Left renal pelvis (tissue), 4 donors: ENCODE results near the gene ENTPD2. TPM values are rescaled to one million over a fixed set of nuclear protein-coding genes. Genes with fewer than 3 reads are reported as not detected.

Source experiments
- DNase-seq, 4 donors: peaks; one replicate each; pipeline ENCODE4 v3.0.0-alpha.2; 2013; ENCODE audit warnings: low read depth in 4 of 4, low spot score in 3 of 4
- polyA plus RNA-seq, 4 donors: library from polyadenylated mRNA; unstranded; fragments of 120-200 nt; gene quantifications; one replicate each; pipeline ENCODE4 v1.2.1, GENCODE V29; 2013; ENCODE audit not compliant: insufficient read length in 4 of 4

Gene ENTPD2
- polyA plus RNA-seq, 4 donors, result 3.2 to 7.5 (median 5.8) TPM

DNA sequence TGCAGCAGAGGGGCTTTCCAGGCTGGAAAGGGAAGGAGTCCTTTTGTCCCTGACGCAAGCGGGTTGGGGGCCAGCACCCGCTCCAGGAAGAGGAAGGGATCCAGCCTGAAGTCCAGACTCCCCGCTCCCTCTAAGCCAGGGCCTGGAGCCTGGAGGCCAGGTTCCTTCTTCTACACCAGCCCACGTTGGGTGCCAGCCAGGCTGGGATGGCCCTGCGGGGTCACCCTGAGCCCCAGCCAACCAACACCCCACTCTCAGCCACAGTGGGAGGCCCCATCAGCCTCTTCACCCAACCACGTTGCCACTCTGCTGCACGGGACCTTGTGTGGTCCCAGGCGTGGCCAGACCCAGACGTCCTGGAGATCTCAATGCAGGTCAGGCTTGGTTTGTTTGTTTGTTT is 21.0 kb downstream of the ENTPD2 start:
- DNase-seq, result no peak

DNA sequence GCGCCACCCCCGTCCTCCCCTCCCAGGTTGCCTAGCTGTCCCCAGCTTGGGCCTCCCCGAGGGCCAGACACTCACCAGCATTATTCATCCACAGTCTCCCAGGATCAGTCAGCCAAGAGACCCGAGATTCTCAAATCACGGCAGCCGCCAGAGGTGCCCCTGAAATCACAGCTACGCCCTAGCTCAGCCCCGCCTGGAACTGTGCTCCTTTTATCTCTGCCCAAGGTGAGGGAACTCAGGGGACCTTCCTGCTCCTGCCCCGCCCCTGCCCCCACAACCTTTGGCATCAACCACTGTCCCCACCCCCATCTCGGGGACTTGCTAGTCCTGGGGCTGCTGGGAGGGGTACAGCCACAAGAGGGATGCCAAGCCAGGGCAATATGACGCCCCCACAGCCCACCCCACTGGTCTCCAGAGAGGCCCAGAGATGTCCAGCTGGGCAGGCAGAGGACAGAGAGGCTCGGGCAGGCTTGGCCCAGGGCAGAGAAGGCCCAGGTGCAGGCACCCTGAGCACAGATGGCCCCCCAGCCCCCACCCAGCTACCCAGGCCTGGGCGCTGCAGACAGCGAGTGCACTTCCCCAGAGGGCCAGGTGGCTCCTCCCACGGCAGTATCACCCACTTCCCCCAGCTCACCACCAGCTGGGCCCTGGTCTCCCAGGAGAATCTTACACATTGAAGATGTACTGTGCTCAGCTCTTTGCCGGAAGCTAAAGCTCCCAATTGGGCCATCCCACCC is 21.8 kb downstream of the ENTPD2 start, which contains the start of gene FUT7:
Gene FUT7, minus strand, starts transcription at position 185 of the 737 bp plus-strand sequence. Its CDS starts 97 bp downstream, at position 88.
- no peak for DNase-seq

DNA sequence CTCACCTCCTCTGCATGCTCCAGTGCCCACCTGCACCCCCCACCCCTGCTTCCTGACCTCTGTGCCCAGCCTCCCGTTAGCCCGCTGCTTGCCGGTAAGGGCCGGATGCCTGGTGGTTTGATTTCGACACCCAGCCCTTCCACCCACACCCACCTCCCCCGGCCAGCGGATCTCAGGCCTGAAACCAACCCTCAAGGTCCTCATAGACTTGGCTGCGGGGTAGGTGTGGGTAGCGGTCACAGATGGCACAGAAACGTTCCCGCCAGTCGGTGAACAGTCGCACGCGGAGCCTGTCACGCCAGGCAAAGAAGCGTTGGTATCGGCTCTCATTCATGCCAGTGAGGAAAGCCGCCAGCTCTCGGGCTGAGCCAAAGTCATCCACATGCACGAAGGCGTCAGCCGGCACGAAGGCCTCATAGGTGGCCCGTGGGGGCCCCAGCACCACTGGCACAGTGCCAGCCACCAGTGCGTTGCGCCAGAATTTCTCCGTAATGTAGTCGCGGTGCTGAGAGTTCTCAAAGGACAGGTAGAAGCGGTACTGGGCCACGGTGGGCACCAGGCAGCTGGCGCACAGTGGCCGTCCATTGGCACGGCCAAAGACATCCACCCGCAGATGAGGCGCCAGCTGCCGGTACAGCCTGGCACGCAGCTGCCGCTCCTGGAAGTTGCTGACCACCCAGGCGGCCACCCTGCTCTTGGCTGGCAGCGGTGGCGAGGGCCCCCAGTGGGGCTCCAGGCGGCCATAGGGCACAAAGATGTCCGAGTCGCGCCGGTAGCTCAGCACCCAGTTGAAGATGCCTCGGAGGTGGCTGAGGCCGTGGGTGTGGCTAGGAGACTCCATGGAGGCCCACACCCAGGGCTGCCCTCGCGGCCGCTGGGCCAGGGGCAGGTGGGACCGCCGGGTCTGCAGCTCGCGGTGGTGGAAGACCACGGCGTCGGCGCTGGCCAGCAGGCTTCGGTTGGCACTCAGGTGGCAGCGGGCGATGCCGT is 23.0 kb downstream of the ENTPD2 start:
- no peak for DNase-seq

- no peak for DNase-seq
These were observed 23.9 kb downstream of the ENTPD2 start for GRCh38 chr9:137030006-137030405.

DNA sequence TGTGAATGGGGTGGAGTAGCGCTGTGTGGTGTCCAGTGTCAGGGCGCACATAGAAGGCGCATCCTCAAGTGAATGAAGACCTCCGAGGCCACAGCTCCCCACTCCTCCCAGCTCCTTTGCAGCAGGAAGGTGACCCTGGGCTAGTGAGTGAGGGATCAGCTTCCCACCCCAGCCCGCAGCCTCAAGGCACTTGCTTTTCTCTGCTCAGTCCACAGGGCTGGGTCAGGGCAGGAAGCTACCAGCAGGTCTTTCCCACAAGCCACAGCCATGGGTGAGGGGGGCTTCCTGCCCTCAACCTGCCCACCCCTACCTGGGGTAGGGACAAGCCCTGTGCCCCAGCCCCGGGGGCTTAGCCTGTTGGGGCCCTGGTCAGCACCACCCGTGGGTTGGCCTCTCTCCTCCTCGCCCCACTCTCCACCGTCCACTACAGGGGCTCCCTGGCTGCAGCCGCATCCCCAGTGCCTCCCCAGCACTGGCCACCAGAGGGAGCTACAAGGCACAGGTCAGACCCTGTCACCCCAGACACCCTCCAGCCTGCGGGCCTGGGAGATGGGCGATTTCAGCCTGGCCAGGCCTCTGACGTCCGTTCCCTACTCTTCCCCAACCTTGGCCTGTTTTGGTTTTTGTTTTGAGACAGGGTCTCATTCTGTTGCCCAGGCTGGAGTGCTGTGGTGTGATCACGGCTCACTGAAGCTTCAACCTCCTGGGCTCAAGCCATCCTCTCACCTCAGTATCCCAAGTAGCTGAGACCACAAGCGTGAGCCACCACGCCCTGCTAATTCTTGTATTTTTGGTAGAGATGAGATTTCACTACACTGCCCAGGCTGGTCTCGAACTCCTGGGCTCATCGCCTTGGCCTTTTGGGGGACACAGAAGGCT is 24.6 kb downstream of the ENTPD2 start:
- DNase-seq, result no peak

DNA sequence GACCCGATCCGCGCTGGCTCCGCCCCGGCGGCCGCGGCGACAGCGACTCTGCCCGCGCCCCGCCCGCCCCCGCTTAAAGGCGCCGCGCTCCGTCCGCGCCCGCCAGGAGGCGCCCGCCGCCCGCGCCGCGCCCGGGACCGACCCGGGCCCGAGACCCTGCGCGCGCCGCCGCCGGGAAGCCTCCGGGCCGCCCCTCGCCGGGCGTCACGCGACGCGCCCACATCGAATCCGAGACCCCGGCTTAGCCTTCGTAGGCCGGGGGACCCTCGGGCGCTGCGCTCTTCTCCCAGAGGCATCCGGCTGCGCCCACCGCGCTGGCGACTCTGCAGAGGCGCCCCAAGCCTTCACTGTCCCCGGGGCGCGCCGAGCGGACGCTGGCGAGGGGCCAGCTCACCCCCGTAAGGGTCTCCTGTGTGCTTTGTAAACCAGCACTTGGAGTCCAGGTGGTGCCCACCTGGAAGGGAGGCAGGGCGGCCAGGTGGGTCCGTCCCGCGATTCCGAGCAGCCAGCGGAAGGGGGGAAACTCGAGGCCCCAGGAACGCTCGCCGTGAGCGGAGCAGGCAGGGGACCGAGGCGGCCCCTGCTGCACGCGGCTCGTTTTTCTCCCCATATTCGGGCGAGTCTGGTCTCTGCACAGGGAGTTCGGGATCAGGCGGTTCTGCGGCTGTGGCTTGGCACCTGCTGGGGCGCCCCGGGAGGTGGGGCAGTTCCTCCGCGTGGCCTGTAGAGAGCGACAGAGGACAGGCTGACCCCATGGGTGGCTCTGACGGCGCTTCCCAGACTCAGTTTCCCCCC is 25.4 kb downstream of the ENTPD2 start:
- no peak for DNase-seq

DNA sequence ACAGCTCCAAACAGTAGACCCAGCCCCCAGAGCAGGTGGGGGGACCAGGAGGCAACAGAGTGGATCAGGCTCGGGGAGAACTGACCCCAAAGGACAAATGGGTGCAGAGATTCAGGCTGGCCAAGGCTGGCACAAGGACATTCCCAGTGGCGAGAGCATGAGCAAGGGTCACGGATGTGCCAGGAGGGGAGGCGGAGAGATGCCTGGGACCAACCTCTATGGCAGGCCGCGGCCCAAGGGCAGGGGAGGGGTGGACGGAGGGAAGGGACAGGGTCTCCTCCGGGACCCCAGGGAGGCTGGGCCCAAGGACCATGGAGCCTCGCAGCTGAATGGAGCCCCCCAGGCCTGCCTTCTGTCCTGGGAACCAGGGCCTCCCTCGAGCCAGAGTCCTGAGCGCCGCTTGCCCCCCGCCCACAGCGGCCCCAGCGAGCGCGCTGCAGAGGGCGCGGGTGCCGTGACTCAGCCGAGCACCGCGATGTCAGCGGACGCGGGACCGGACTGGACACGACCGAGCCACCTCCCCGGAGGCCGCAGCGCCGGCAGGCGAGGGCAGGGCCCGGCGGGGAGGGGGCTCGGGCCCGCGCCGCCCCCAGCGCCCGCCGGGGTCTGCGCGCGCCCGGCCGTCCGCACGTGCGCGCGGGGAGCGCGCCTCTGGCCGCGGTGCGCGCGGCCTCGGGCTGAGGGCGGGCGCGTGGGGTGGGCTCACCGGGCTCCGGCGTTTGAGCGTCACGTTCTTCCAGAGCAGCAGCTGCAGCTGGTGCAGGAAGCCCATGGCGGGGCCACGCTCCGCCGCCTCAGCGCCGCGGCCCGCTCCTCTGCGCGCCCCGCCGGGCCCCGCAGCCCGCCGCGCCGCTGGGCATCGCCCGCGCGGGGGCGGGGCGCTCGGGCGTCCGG is 26.2 kb downstream of the ENTPD2 start, which contains the start of gene ABCA2:
Gene ABCA2, minus strand, starts transcription at position 869 of the 894 bp plus-strand sequence. Its CDS starts 97 bp downstream, at position 772.
- DNase-seq, result no peak

GRCh38 chr9:137026828-137027227 is 27.0 kb downstream of the ENTPD2 start:
- no peak for DNase-seq

DNA sequence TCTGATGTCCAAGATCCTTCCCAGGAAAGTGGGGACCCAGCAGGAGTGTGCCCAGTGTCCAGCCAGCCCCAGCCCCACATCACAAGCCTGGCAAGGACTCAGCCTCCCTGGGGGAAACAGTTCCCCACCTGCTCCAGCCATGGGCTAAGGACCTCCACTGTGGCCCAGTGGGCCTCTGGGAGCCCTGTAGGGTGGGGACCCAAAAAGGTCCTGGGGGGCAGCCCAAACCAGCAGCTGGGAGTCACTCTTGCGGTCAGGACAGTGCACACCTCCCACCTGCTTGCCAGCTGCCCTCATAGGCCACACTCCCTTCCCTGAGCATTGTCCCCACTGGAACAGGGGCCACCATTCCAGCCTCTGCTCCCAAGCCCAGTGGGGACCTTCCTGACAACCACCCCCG is 27.5 kb downstream of the ENTPD2 start:
- no peak for DNase-seq

DNA sequence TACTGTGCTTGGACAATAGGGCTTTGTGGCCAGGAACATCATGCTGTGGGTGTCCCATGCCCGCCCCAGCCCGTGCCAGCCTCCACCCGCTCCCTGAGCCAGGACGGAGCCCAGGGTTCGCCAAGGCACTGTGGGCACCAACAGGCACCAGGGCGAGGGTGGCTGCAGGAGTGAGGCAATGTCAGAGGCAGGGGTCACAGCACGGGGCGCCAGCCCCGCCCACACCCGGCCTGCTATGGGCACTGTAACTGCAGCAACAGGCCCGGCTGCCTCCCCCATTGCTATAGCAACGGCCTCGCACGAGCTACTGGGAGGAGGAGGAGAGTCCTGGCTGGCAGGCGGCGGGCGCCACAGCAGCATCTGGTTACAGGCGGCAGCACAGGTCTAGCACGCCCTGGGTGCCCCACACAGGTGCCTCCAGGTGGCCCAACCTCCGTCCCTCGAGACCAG is 28.3 kb downstream of the ENTPD2 start:
- peak in 3 of 4 donors; percentile 63 to 82 (median 69) for DNase-seq

DNA sequence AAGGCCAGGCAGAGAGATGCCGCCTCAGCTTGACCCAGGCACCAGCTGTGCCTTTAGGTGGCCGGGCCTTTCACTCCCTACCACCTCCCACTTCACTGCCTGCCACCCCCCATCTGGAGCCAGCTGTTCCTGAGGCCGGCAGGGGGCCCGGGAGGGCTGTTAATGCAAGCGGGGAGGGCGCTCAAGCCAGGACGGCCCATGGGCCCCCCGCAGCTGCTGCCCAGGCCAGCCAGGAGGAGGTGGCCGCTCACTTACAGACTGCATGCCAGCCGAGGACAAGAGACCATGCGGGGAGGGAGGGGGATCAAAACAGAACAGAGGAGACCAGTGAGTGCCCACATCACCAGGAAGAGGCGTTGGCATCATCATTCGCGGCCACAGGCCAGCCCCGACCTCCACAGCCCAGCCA is 30.3 kb downstream of the ENTPD2 start:
- no peak for DNase-seq

GRCh38 chr9:137023157-137023556 is 30.7 kb downstream of the ENTPD2 start:
- DNase-seq, result no peak

DNA sequence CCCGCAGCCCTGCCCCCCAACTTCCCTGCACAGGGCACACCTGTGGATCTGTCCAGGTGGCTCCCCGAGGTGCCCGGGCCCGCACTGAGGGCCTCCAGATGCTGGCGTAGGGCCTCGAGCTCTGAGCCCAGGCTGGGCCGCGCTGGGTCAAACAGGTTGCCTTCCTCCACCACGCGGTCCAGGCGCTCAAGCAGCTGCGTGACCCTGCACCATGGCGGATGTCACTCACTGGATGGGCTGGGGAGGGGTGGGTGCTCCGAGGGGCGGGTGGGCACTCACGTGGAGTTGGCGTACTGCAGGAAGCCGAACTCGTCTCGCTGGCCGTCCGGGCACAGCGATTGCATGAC is 31.2 kb downstream of the ENTPD2 start:
- no peak for DNase-seq

DNA sequence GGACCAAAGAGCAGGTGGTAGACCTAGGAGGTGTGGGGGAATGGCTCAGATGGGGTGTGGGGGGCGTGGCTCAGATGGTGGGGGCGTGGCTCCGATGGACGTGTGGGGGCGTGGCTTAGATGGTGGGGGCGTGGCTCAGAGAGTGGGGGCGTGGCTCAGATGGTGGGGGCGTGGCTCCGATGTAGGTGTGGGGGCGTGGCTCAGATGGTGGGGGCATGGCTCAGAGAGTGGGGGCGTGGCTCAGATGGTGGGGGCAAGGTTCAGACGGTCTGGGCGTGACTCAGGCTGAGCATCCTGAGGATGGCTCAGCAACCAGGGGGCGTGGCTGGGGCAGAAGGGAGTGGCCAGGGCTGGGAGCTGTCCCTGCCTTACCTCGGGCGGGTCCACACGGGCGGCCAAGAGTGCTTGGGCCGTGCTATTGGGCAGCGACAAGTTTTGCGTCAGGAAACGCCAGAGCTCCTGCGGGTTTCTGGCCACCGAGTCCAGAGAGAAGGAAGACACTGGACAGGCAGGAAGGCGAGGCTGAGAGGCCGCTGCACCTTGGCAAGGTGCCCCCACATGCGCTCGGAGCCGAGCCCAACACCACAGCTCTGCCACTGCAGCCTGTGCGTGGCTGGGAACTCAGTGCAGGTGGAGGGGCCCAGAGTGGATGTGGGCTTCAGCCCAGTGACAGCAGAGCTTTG is 31.7 kb downstream of the ENTPD2 start:
- DNase-seq, result no peak

DNA sequence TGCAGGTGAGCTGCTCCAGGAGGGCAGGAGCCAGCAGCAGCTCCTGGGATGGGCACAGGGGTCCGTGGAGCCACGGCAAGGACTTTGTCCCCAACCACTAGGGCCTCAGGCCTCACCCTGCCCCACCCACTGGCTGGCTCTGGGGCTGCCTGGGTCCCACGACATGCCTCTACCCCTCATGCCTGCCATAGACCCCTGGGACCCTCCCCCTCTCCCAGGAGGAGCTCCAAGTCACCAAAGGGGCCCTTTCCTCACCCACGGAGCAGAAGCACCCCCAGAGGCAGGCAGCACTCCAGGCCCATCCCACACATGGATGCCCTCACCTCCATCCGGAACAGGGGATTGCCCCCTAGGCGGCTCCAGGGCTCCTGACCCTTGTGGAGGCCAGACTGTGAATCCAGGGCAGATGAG is 32.3 kb downstream of the ENTPD2 start:
- no peak for DNase-seq

GRCh38 chr9:137020771-137021567 is 32.9 kb downstream of the ENTPD2 start:
- DNase-seq, result no peak
